Mesenchymal stem cell (in vitro differentiated cells and primary cell): ENCODE data around the gene FAM124B.

ENCODE experiments used
- DNase-seq: peaks from one replicate; pipeline ENCODE4 v3.0.0-alpha.2; 2013
- H2AFZ ChIP-seq: one replicate; pipeline ENCODE4 v1.6.1; 2013; ENCODE audit warnings: low read depth, mild to moderate bottlenecking, control low read depth, inconsistent platforms, low read length, moderate library complexity
- H2AK5ac ChIP-seq: 2 replicates; pipeline ENCODE4 v1.6.1; 2013; ENCODE audit warnings: low read length, moderate library complexity, mild to moderate bottlenecking, inconsistent platforms; ENCODE audit not compliant: severe bottlenecking
- H2BK120ac ChIP-seq: one replicate; pipeline ENCODE4 v1.6.1; 2013; ENCODE audit warnings: low read depth, mild to moderate bottlenecking, inconsistent platforms, low read length, moderate library complexity
- H2BK12ac ChIP-seq, 2 experiments: one replicate each; pipeline ENCODE4 v1.6.1; 2013; ENCODE audit warnings: inconsistent platforms in 2 of 2, low read length in 2 of 2, mild to moderate bottlenecking in 2 of 2, moderate library complexity in 2 of 2, control low read depth in 1 of 2
- H2BK15ac ChIP-seq: one replicate; pipeline ENCODE4 v1.6.1; 2013; ENCODE audit warnings: mild to moderate bottlenecking, low read depth, inconsistent platforms; ENCODE audit not compliant: poor library complexity, severe bottlenecking
- H2BK5ac ChIP-seq: 2 replicates; pipeline ENCODE4 v1.6.1; 2013; ENCODE audit warnings: low read depth, mild to moderate bottlenecking, low read length, control low read depth, inconsistent platforms; ENCODE audit not compliant: poor library complexity, severe bottlenecking
- H3K14ac ChIP-seq, 2 experiments: one replicate each; pipeline ENCODE4 v1.6.1; 2013; ENCODE audit warnings: inconsistent platforms in 2 of 2, low read length in 2 of 2, control low read depth in 1 of 2, mild to moderate bottlenecking in 1 of 2, moderate library complexity in 1 of 2
- H3K18ac ChIP-seq, 2 experiments: one replicate each; pipeline ENCODE4 v1.6.1; 2013; ENCODE audit warnings: inconsistent platforms in 2 of 2, low read length in 2 of 2, control low read depth in 1 of 2, low read depth in 1 of 2, mild to moderate bottlenecking in 1 of 2
- H3K23ac ChIP-seq, 2 experiments: one replicate each; pipeline ENCODE4 v1.6.1; 2013; ENCODE audit warnings: inconsistent platforms in 2 of 2, low read length in 2 of 2, mild to moderate bottlenecking in 2 of 2, moderate library complexity in 2 of 2, control low read depth in 1 of 2
- H3K27ac ChIP-seq: 2 replicates; pipeline ENCODE4 v1.5.1; 2013; ENCODE audit warnings: mild to moderate bottlenecking, moderate library complexity, low read length, control low read depth, inconsistent platforms; ENCODE audit not compliant: poor library complexity, severe bottlenecking
- H3K27me3 ChIP-seq, 2 experiments: 2 replicates each; pipeline versions ENCODE4 v1.6.1 to v1.7.0; 2013; ENCODE audit warnings: low read length in 2 of 2, mild to moderate bottlenecking in 2 of 2, moderate library complexity in 2 of 2, control low read depth in 1 of 2, inconsistent platforms in 1 of 2; ENCODE audit not compliant: control insufficient read depth in 1 of 2, insufficient read depth in 1 of 2
- H3K36me3 ChIP-seq, 2 experiments: 2 replicates each; pipeline versions ENCODE4 v1.6.1 to v1.7.0; 2013; ENCODE audit warnings: low read length in 2 of 2, control low read depth in 1 of 2, inconsistent platforms in 1 of 2, low read depth in 1 of 2, mild to moderate bottlenecking in 1 of 2; ENCODE audit not compliant: insufficient read depth in 2 of 2, control insufficient read depth in 1 of 2
- H3K4ac ChIP-seq, 2 experiments: one replicate each; pipeline ENCODE4 v1.6.1; 2013; ENCODE audit warnings: inconsistent platforms in 2 of 2, low read length in 2 of 2, mild to moderate bottlenecking in 2 of 2, moderate library complexity in 2 of 2, control low read depth in 1 of 2, low read depth in 1 of 2
- H3K4me1 ChIP-seq: 2 replicates; pipeline ENCODE4 v1.6.1; 2013; ENCODE audit warnings: low read depth, low read length, control low read depth; ENCODE audit not compliant: control insufficient read depth, insufficient read depth
- H3K4me2 ChIP-seq: 2 replicates; pipeline ENCODE4 v1.6.1; 2013; ENCODE audit warnings: low read length, mild to moderate bottlenecking, inconsistent platforms; ENCODE audit not compliant: poor library complexity, severe bottlenecking
- H3K4me3 ChIP-seq, 2 experiments: 2 replicates each; pipeline versions ENCODE4 v1.5.1 to v1.7.0; 2013; ENCODE audit warnings: low read length in 2 of 2, mild to moderate bottlenecking in 2 of 2, control low read depth in 1 of 2, low read depth in 1 of 2; ENCODE audit not compliant: insufficient read depth in 1 of 2
- H3K79me1 ChIP-seq: replicated peaks from 2 replicates; pipeline ENCODE4 v1.6.1; 2013; ENCODE audit warnings: mild to moderate bottlenecking, control low read depth, low read length, inconsistent platforms; ENCODE audit not compliant: poor library complexity, severe bottlenecking
- H3K9ac ChIP-seq: 2 replicates; pipeline ENCODE4 v1.7.0; 2013; ENCODE audit warnings: mild to moderate bottlenecking, low read length, moderate library complexity
- H3K9me3 ChIP-seq: 2 replicates; pipeline ENCODE4 v1.7.0; 2013; ENCODE audit warnings: mild to moderate bottlenecking, low read length; ENCODE audit not compliant: control insufficient read depth
- H4K8ac ChIP-seq: one replicate; pipeline ENCODE4 v1.6.1; 2013; ENCODE audit warnings: inconsistent platforms, mild to moderate bottlenecking, low read length, moderate library complexity
- H4K91ac ChIP-seq: one replicate; pipeline ENCODE4 v1.6.1; 2013; ENCODE audit warnings: mild to moderate bottlenecking, low read length, inconsistent platforms
- WGBS: methylation state at CpG from one replicate; pipeline ENCODE4 v1.1.7; 2013; ENCODE audit warnings: mixed read lengths; 5-methylcytosine and 5-hydroxymethylcytosine counted together

FAM124B gene

DNA sequence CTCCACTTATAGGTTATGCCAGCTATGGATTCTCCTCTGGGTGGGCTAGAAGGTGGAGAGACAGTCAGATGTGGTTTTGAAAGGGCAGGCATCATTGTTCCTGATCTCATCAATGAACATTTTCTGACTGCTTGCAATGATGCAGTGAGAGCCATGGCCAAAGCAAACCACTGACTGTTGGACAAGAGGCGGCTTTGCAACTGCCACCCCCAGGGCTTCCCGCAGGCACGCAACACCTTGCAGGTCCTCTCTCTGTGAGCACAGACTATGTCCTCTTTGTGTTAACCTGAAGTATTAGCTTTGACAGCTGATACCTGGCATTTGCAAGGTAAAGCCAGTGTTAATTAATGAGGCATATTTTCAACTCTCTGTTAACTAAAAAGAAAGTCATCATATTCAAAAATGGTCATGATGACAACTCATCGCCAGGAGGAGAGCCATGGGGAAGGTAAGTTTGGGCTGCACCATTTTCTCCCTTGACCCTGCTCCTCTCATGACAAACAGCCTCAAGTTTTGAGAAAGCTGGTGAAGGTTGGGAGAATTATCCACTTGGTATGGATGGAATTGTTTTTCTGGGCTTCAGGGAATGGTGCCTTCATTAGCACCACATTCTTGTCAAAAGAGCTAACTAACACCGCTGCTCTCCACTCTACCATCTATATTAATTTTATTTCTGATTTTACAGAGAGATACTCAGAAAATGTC, 14.9 kb upstream of the FAM124B start:
- H3K23ac ChIP-seq: no peak overlapping the region
- no peak for DNase-seq
- H3K14ac ChIP-seq: no peak overlapping the region
- no peaks in the 10 kb centered on the region for H3K9me3 ChIP-seq
- H3K4me1 ChIP-seq: no peaks in the 10 kb centered on the region
- H2BK120ac ChIP-seq: no peak overlapping the region
- no peak overlapping the region for H3K4me3 ChIP-seq
- H2BK15ac ChIP-seq: no peak overlapping the region
- no peak overlapping the region for H3K4ac ChIP-seq
- H3K27ac ChIP-seq: no peak overlapping the region
- no peak overlapping the region for H3K4me2 ChIP-seq
- H2BK5ac ChIP-seq: no peak overlapping the region
- WGBS: 71% methylated on average over 4 of the region's 5 CpGs
- no peak overlapping the region for H2AFZ ChIP-seq
- no peak overlapping the region for H2AK5ac ChIP-seq
- H3K18ac ChIP-seq: no peak overlapping the region
- no peaks in the 10 kb centered on the region for H3K27me3 ChIP-seq
- no peaks in the 10 kb centered on the region for H3K79me1 ChIP-seq
- no peak overlapping the region for H4K8ac ChIP-seq
- no peaks in the 10 kb centered on the region for H3K36me3 ChIP-seq
- H3K9ac ChIP-seq: no peak overlapping the region
- no peak overlapping the region for H2BK12ac ChIP-seq
- H4K91ac ChIP-seq: no peak overlapping the region

DNA sequence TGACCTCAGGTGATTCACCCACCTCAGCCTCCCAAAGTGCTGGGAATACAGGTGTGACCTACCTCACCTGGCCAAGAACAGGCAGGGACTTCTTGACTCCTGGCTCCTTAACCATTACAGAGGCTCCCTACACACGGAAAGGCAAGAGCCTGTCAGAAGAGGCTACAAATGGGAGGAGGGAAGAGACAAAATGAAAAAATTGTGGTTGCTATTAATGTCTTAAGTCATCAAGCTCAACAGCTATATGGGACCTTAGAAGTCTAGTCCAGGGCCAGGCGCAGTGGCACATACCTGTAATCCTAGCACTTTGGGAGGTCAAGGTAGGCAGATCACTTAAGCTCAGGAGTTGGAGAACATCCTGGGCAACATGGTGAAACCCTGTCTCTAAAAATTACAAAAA, 11.5 kb upstream of the FAM124B start:
- DNase-seq: no peak
- Histone ChIP-seq H3K4me3 (no peak overlapping the region), H3K79me1 (no peaks in the 10 kb centered on the region), H3K9me3 (no peaks in the 10 kb centered on the region), H3K23ac (no peak overlapping the region), H3K4ac (no peak overlapping the region), H3K18ac (no peak overlapping the region), H3K4me1 (no peaks in the 10 kb centered on the region), H3K4me2 (no peak overlapping the region), H3K9ac (peak overlapping the region; percentile 90), H2BK12ac (no peak overlapping the region), H2AFZ (no peak overlapping the region), H2AK5ac (no peak overlapping the region), H3K27me3 (no peaks in the 10 kb centered on the region), H4K91ac (no peak overlapping the region), H3K27ac (no peak overlapping the region), H2BK5ac (no peak overlapping the region), H2BK15ac (no peak overlapping the region), H2BK120ac (no peak overlapping the region), H3K36me3 (no peaks in the 10 kb centered on the region), H3K14ac (no peak overlapping the region), H4K8ac (no peak overlapping the region)
- 80% methylated on average over 2 of the region's 2 CpGs for WGBS

DNA sequence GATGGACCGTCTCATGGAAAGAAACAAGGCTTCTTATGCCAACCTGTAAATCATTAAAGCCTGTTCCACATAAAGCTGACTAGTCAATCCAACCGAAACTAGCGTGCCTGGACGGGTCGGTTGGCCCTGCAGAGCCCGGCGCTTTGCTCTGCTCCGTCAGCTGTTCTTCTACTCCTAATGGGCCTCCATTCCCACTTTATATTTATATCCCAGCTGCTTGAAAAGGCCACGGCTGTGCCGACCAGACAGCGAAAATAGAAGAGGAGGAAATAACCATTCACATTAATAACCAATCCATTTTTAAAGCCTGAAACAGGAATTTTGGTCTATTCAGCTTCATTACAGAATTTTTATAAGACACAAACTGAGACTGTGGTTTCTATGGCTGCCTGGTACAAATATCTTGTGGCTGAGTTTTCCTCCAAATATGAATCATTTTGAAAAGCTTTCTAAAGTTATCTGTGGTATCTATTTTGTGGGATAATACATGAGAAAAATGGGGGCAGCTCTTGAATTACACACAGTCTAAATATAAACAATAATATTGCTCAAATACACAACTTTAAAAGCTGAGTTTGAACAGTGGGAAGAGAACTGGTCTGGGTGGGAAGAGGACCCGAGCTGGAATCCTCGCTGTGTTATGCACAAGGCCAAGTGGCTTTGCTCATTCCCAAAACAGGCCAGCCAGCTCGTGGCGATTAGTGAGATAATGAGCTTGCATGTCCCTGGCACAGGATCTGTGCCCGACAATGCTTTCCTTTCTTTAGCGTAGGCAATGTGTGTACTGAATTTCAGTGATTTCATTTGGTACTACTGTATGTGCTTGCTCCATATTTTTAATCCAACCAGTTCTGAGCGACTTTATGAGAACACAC, 10.5 kb upstream of the FAM124B start:
- Histone ChIP-seq H3K79me1 (no peaks in the 10 kb centered on the region), H3K18ac (no peak overlapping the region), H3K27ac (no peak overlapping the region), H2BK5ac (no peak overlapping the region), H3K4me1 (no peaks in the 10 kb centered on the region), H3K27me3 (no peaks in the 10 kb centered on the region), H2AFZ (no peak overlapping the region), H2BK15ac (no peak overlapping the region), H3K4me2 (no peak overlapping the region), H3K14ac (no peak overlapping the region), H3K23ac (no peak overlapping the region), H3K4ac (no peak overlapping the region), H3K9ac (peak overlapping the region; percentile 90), H3K4me3 (peak overlapping the region in 1 of 2 experiments; percentile 57), H2BK120ac (no peak overlapping the region), H4K91ac (no peak overlapping the region), H3K36me3 (no peaks in the 10 kb centered on the region), H2AK5ac (no peak overlapping the region), H4K8ac (no peak overlapping the region), H3K9me3 (no peaks in the 10 kb centered on the region), H2BK12ac (no peak overlapping the region)
- peak; percentile 72 for DNase-seq
- 80% methylated on average over 15 of the region's 18 CpGs for WGBS

DNA sequence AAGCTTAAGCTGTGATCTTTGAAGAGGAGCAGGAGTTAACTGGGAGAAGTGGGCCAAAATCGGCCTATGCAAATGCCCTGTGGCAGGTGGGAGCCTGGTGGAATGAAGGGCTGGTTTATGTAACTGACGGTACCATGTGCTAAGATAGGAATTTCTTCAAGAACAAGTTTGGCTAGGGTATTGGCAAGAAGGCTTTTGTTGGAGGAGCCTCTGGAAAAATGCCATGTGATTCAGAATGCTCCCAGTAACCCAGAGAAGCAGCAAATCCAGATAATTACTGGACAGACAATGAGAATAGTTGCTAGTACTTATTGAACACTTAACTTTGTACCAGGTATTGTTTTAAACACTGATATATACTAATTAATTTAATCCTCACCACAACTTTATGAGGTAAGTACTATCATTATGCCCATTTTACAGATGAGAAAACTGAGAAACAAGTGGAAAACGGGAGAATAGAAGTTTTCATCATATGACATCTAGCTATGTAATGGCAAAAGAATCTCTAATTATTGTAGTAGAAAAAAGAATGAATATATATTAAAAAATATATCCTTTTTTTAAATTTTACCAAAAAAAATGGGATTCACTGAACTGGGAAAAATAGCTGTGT, 9.1 kb upstream of the FAM124B start:
- 97% methylated on average over 2 of the region's 3 CpGs for WGBS
- H2BK15ac ChIP-seq: no peak overlapping the region
- no peak for DNase-seq

More for the DNA sequence above, 9.1 kb upstream of the FAM124B start:
- H3K4me3 ChIP-seq: no peak overlapping the region
- no peak overlapping the region for H3K4ac ChIP-seq
- no peaks in the 10 kb centered on the region for H3K36me3 ChIP-seq
- no peak overlapping the region for H4K91ac ChIP-seq
- no peak overlapping the region for H2BK12ac ChIP-seq
- H3K18ac ChIP-seq: no peak overlapping the region
- H3K9ac ChIP-seq: no peak overlapping the region
- H3K23ac ChIP-seq: no peak overlapping the region
- H3K79me1 ChIP-seq: no peaks in the 10 kb centered on the region
- H3K27me3 ChIP-seq: no peaks in the 10 kb centered on the region
- no peak overlapping the region for H4K8ac ChIP-seq
- H3K27ac ChIP-seq: no peak overlapping the region
- H3K4me2 ChIP-seq: no peak overlapping the region
- H2AFZ ChIP-seq: no peak overlapping the region
- H3K9me3 ChIP-seq: no peaks in the 10 kb centered on the region
- H3K4me1 ChIP-seq: no peaks in the 10 kb centered on the region
- no peak overlapping the region for H2BK5ac ChIP-seq
- H2AK5ac ChIP-seq: no peak overlapping the region
- H3K14ac ChIP-seq: no peak overlapping the region
- no peak overlapping the region for H2BK120ac ChIP-seq
